Activated CD4-positive, alpha-beta T cell treated with anti-CD3 and anti-CD28 coated beads, Interleukin-2, Interleukin-6, amounts not matched to agents 100 ng/mL and 50 ng/mL, durations not matched to agents 16 hours and 8 hours (primary cell): ENCODE results near the gene HPCAL1.

Experiments used
- DNase-seq: peaks from one replicate; pipeline ENCODE4 v3.0.0-alpha.2; 2020

HPCAL1 gene

DNA sequence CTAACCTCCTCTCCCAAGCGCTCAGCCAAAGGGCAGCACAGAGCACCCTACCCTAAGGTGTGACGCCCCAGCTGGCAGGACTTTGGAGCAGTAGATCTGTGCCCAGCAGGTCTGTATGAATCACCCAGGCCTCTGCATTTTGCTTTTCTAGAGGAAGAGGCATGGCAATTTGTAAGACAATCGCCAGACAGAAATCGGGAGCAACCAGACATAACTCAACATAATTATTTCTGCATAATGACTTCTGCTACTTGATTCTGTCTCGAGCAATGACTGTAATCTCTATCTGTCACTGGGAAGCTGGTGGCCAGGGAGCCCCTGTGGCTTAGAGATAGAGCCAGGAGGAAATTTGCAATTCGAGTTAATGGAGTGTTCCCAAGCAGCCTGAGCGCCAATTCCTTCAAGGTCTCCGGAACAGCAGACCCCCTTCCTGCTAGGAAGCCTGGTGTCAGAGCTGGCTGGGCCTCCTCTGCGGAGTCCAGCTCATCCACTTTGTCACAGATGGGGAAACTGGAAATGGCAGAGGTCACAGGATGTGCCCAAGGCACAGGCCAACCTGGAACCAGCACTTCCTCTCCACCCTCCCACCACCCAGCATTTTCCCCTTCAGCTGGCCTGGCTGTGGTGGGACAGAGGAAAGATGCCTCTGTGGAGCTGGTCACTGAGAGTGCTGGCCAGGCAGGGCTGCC, 90.4 kb downstream of the HPCAL1 start:
- DNase-seq = no peak

DNA sequence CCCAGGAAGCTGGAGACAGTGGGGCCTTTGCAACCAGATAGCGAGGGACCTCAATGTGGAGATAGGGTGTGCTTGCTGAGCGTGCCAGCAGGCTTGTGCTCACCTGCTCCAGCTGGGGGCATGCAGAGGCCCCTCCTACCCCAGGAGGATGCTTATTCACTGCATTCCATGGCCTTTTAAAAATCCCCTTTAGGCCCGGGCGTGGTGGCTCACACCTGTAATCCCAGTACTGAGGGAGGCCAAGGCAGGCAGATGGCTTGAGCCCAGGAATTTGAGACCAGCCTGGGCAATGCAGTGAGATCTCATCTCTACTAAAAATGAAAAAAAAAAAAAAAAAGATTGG, 90.9 kb downstream of the HPCAL1 start:
- no peak for DNase-seq

DNA sequence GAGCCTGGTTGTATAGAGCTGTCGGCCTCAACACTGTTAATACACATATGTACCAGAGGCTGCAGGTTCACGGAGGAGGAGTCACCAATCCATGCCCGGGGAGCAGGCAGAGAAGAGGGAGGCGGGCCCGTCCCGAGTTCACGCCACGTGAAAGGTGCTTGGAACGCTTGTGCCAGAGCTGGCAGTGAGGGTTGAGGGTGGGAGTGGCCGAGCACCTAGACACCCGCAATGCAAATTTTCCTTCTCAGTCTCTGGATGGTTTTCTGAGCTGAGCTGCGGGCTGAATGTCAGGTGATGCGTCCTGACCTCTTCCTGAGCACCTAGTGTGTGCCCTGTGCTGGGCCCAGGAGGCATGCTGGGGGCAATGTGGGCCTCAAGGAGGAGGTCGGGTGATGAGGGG, 93.2 kb downstream of the HPCAL1 start:
- DNase-seq = no peak

DNA sequence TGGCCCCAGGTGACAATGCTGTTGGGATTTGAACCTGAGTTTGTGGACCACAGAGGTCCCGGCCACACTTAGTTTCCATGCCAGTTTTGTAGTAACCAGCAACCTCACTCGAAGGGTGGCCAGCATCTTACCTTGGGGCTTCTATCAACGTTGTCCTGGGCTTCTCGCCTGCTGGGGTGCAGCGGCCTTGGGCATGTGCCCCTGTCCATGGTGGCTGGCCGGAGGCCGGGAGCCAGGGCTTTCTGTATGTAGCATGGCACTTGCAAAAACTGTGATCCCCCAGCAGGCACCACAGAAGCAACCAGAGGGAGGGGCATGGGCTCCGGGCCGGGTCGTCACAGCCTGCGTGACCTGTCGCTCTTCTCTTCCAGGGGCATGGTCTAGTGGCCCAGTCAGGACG, 93.8 kb downstream of the HPCAL1 start:
- no peak for DNase-seq

DNA sequence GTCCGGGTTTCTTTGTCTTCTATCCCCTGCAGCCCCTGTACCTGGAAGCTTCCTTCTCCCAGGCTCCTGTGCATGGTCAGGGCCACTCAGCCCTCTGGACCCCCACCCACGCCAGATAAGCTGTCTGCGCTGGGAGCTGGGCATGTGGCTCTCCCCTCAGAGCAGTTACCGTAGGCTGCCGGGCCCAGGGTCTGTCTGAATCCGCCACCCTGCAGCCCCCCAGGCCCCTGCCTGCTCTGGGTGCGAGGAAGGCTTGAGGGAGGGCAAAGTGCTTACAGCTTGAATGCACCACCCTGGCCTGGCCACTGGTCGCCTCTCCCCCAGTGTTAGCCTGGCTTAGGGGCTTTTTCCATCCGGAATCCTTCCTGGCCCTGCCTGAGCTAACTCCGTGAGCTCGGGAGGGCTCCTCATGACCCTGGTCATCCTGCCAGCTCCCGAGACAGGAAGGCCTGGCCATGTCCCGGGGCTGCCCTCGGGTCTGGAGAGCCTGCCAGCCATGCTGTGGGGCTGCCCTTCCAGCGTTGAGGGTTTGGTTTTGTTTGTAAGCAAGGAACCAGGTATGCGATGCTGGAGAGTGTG, 94.7 kb downstream of the HPCAL1 start:
- DNase-seq = no peak

DNA sequence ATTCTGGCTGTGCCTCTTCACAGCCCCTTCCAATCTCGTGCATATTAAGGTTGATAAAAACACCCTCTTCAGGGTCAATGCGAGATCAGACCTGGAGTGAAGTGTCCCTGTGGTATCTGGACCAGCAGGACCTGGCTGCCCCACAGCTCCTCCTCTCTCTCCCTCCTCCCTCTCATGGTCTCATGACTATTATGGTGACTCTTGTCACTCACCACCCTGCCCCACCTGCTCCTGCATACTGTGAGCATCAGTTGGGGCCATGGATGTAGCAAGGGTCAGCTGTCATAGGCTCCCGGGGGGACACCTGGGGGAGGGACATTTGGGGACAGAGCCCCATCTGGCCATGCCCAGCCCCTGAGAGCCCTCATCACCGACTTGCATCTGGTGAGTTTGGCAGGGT, 95.2 kb downstream of the HPCAL1 start:
- DNase-seq = no peak

DNA sequence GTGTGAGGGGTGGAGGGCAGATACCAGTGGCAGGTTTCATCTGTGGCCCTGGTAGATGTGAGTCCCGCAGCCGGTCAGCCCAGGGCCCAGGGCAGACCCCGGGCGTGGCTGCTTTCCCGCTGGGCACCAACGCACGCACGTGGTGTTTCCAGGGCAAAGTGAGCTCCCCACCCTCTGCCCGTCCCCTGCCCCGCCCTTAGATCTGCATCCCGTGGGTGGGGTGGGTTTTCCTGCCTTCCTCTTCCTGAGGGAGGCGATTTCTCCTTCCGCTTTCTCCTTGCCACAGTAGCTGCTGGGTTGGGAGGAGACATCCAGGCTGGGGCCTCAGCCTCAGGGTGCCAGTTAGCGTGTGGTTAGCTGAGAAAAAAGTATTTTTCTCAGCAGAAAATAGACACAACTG, 95.8 kb downstream of the HPCAL1 start:
- DNase-seq = no peak

DNA sequence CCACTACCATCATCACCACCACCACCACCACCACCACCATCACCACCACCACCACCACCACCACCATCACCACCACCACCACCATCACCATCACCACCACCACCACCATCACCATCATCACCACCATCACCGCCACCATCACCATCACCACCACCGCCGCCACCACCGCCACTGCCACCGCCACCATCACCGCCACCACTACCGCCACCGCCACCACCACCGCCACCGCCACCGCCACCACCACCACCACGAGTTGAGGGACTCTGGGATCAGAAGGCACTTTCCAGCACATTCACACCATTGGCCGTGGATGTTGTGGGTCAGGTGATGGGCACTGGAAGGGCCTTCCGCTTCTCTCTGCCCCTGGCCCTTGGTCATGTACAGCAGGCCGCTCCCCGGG, 96.7 kb downstream of the HPCAL1 start:
- no peak for DNase-seq

DNA sequence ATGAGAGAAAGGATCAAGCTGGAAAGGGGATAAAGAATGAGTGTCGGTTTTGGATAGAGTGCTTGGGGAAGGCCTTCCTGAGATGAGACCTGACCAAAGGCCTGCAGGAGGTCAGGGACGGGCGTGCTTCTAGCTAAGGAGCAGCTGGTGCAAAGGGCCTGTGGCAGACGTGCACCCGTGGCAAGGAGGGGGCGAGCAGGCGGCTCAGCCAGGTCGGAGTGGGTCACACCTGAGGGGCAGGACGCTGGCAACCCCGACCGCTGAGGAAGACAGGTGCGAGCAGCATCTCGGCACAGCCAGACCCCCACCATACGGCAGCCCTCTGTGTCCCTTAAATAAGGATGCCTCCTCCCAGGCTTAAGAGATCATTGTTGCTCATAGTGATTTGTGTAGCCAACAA, 97.3 kb downstream of the HPCAL1 start:
- DNase-seq = no peak

DNA sequence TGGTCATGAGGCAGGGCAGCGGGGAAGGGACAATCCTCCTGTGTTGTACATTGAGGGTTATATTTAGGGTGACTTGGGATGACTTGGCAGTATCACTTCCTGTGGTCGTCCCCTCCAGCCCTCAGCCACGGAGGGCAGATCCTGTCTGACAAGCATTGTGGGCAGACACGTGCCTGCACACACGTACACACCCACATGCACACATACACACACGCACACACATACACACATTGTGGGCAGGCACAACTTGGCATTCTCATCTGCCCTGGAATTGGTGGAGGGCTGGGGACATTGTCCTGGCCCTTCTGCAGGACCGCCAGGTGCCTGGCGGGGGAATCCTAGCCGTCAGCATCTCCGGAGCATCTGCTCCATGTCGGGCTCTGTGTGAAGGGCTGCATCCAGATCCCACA, 97.9 kb downstream of the HPCAL1 start:
- DNase-seq = peak; percentile 63

DNA sequence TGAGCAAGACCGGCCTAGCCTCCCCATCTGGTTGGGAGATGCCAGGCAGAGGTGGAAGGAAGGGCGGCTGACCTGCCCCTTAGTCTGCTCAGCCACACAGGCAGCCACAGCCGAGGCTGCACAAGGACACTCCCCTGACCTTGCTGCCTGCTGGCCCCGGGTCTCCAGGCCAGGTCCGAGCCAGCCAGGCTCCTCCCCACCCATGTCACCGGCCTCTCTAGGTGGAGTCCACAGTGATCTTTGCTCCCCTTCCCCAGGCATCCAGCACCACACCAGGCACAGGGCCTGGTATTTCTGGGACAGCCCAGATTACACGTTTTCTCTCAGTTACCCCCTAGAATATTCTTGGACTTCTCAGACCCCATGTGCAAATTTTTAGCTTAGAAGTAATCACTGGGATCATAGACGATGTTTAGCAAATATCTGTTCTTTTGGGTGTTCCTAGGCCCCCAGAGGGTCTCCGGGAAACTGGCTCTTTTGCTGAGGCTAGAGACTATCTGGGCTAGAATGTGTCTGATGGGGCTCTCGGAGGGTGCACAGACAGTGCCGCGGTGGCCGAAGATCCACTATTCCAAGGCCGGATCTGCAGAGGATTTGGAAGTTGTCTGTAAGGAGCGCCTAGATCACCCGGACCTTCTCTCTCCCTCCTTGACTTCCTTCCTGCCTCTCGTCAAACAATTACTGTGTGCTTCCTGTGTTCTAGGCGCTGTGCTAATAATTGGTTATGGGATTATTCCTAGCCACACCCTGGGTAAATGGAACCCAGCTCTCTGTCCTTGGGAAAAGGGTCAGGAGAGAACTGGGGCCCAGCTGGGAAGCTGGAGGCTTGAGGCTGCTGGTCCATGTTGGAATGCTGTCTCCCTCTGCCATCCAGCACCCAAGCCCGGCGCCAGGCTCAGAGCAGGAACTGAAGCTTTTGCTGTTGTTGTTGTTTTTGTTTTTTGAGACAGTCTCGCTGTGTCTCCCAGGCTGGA, 98.6 kb downstream of the HPCAL1 start:
- DNase-seq = no peak

DNA sequence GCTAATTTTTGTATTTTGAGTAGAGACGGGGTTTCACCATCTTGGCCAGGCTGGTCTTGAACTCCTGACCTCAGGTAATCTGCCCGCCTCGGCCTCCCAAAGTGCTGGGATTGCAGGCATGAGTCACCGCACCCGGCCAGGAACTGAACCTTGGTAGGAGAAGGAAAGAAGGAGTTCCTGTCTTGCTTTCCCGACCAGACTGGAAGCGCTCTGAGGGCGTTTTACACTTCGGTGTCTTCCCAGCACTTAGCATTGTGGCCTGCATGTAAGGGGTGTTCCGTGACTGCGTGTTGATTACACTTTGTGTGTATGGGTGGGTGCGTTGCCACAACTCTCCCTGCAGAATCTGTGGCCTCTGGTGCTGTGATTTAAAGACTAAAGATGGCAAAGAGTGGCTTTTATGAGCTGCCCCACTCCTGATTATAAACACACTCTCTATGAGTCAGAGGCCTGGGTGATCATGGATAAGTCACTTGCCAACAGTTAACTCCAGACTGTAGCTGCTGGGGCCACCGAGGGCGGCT, 99.4 kb downstream of the HPCAL1 start:
- DNase-seq = no peak

DNA sequence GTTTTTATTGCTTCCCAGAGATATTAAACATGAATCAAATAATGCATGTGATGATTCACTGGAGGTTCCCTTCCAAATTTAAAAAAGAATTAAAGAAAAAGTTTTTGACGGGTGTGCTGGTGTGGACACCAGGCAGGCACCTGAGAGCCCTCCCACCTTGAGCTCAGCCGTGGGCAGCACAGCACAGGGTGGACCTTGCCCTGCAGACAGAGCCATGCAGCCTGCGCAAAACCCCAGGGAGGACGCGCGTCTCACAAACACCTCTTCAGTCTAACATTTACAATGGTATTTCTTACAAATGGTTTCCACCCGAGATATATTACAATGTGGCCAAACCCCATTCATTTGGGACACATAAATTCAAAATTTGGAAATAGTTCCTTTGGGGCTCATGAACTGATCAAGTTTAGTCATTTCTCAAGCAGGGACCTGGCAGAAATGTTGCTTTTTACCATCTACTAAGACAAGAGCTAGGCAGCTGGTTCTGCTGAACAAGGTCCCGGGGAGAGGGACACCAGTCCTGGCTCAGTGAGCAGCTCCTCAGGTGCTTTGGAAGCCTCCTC, 100.0 kb downstream of the HPCAL1 start:
- no peak for DNase-seq

DNA sequence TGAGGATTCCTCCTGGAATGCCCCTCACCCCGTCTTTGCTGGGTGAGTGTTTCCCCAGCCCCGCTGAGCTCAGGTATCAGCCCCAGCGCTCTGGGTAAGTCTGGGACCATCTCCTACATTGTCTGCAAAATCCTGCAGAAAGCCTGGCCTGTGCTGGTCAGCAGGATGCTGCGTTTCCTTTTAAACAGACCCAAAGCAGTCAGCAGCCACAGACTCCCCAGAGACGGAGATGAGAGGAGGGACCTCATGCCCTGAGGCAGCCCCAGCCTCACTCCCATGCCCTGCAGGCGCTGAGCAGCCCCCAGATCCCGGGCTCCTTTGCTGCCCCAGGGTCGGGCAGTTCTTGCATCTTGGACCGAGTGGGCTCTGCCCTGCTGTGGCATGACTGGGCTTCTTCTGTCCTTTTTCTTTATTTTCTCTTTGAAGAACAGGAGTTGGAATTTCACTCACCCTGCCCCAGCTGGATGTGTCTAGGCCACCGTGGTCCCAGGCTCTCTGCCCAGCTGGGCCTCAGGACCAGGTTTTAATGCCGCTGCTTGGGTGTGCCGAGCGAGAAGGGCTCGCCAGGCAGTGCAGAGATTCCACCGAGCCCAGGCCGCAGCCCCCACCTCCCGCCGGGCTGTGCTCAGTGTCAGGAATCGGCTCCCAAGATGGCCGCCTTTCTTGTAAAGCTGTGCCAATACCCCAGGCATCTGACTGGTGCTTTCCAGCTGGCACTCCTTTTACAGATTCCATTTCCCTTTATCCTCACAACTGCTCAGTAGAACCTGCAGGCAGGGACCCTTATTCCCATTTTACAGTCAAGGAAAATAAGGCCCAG, 101.8 kb downstream of the HPCAL1 start:
- DNase-seq = no peak

DNA sequence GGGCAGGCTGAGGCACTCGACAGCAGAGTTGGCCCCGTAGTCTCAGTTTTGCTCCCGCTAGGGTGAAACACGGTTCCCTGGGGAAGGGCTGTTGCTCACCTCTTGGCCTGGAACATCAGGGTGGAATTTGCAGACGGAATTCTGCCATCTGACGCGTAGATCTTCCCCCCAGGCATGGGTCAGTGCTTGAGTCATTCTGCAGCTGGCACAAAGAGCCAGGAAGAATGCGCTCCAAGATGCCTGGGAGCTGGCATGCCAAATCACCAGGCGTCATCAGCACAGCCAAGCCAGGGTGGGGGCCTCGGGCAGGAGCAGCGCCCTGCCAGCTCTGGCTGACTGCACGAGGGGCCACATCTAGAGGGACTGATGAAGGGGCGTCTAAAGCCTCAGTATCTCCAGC, 102.7 kb downstream of the HPCAL1 start:
- DNase-seq = no peak

DNA sequence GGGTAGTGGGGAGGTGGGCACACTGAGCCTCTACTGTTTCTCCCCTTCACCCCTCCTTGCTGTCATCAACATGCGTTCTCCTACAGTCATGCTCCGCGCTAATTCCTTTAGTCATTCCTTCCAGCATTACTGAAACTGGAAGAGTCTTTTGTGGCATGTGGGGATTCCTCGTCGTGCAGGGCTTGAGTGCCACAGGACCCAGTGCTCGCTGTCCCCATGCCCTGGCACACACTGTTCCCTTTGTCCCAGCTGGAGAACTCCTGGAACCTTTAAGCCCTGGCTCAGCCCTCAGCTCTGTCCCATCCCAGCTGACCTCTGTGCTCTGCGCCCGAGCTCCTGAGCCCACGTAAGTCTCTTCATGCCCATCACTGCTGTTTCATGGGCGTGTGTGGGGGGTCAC, 103.3 kb downstream of the HPCAL1 start:
- no peak for DNase-seq

DNA sequence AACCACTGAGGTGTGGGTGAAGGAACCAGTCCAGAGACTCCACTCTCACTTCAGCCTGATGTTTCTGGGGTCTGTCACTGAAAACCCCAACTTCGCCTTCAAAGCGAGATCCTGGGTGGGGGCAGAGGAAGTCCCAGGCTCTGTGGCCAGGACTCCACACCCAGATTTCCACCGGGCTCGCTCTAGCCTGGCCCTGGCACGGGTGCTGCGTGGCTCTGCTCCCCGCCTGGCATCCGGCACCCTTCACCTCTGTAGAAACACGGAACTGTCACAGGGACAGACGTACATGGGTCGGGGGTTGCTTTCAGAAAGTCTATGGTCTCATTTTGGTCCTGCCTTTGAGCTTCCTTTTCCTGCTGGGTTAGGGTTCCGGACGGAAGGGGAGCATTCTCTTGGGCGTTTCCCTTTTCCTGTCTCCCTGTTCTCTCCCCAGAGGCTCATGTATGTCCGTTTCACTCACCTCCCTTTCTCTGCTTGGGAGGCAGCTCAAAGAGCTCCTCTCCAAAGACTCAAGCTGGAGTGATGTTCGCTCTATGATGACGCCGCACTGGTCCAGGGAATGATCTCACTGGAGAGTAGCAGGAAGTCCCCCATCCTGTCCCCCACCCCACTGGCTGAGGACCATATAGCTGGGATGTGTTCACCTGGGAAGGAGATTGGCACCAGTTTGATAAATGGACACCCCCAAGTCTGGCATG, 103.9 kb downstream of the HPCAL1 start:
- DNase-seq = no peak

DNA sequence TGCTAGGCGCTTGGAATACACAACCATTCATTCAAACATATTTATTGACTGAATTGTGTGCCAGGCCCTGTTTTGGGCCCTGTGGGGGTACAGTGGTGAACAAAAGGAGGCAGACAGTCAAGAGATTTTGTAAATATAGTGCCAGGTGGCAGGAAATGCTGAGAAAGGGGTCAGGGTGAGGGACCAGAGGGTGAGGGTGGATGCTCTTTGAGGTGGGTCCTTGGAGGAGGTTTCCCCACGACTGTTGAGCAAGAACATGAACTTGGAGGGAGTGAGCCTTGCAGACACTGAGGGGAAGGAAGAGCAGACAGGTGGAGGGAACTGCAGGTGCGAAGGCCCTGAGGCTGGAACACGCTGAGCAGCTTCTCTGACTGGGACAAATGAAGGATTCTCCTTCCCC, 104.7 kb downstream of the HPCAL1 start:
- DNase-seq = no peak

DNA sequence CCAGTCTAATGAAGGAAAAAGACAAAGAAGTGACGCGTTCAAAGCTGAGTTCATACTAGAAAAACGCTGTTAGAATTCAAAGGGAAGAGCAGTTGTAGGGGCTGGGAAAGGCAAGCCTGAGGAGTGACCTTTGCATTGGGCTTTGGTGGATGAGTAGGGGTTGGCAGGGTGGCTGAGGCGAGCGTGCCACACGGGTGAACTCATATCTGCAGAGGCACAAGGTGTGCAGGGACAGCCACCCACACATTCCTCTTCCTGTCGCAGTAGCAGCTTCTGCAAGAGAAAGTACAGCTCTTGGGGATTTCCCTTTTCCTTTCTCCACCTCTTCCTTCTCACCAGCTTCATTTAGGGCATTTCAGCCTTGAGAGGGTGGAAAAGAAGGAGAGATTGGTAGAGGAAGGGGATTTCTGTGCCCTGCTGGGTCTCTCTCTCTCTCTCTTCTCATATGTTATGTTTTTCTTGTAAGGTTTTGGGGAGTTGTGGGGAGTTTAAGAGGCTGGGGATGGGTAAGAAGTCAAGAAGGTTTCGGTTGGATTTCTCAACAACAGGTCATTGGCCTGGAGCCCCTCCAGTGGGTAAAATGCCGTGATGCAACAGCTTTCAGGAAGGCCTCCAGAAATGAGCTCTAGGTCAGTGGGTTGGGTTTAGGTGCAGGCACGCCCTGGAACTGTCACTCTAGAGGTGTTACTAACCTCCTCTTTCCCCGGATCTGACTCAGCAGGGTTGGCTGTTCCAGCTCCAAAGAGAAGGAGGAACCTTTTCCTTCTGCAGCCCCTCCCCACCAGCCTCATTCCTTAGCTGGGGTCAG, 105.3 kb downstream of the HPCAL1 start:
- DNase-seq = peak; percentile 89

DNA sequence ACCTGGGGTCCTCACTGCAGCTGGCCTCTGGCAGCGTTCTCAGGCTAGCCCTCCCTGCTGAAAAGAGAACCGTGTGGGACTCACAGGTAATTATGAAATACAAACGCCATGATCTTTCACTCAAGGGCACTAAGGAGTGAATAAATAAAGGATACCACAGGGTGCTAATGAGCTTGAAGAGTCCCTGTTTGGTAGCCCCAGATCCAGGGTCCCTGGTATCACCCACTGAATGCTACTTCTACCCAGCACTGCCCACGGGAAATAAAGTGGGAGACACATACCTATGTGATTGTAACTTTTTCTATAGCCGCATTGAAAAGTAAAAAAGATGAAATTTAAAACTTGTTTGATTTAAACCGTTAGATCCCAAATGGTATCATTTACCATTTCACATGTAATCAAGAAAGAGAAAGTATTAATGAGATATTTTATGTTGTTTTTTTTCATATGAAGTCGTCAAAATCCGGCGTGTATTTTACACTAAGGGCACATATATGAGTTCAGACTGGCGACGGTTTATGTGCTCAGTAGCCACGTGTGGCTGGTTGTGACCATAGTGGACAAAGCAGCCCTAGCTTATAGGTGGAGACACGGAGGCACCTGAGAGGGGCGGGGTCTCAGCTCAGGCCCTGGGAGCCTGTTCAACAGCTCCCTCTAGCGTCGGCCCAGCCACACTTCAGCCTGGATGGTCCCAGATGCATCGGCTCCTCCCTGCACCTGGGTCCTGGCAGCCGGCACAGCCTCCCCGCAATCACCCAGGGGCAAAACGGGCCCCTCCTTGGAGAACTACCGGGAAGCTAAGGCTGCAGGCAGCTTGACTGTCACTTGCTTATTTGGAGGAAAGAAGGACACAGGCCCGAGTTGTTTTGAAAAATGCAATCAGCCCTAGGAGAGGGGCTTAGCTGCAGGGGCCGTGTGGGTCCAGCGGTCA, 106.2 kb downstream of the HPCAL1 start:
- DNase-seq = peak; percentile 92
